Colonic mucosa (tissue), 4 donors: ENCODE data around the gene TDRD10. TPM values are rescaled to one million over a fixed set of nuclear protein-coding genes. Genes with fewer than 3 reads are reported as not detected.
A peak's percentile ranks its signal among the peaks of the same experiment; 100 is the strongest.

Experiments used
- DNase-seq: peaks from one replicate; pipeline ENCODE4 v3.0.0-alpha.2; 2020
- H3K27ac ChIP-seq: fragments of 200-600 bp; one replicate; pipeline ENCODE4 v1.8.0; 2021
- H3K27me3 ChIP-seq: fragments of 200-600 bp; one replicate; pipeline ENCODE4 v1.8.0; 2021
- H3K36me3 ChIP-seq: fragments of 200-600 bp; one replicate; pipeline ENCODE4 v1.8.0; 2021
- H3K4me1 ChIP-seq: fragments of 200-600 bp; one replicate; pipeline ENCODE4 v1.8.0; 2021; ENCODE audit warnings: mild to moderate bottlenecking
- H3K4me3 ChIP-seq: fragments of 200-600 bp; one replicate; pipeline ENCODE4 v1.8.0; 2021
- H3K9ac ChIP-seq, 2 donors: one replicate each; pipeline ENCODE4 v1.7.0; 2013; ENCODE audit warnings: control low read depth in 2 of 2, low read depth in 2 of 2, low read length in 2 of 2
- H3K9me3 ChIP-seq: fragments of 200-600 bp; one replicate; pipeline ENCODE4 v1.8.0; 2021
- intact Hi-C: fragments of 100-400 bp; cut with DNase I; formaldehyde crosslinking; loops from one replicate; pipeline ENCODE4 v1.14.1; 2022
- total RNA-seq, 2 donors: library from RNA; stranded (reverse); fragmentation: NEBNext Ultra II Directional in 1 of 2; extraction: Animal tissue kit (Norgen Biotek cat#: 25700) in 1 of 2; gene quantifications; one replicate each; pipeline ENCODE4 v1.2.1, GENCODE V29; 2021
- TF ChIP-seq, protein P1 (sequence below): fragments of 200-600 bp; IDR thresholded peaks from one replicate; pipeline ENCODE4 v1.8.0; 2022; ENCODE audit warnings: antibody characterized with exemption, mild to moderate bottlenecking
- donor health status: healthy.
- donor health status: DM: no; HTN: no; CAD: no.
- donor health status: DM: no; HTN: no; CAD: no.

Gene TDRD10
- total RNA-seq, 2 donors from 2014 or later = 0.42 to 0.67 TPM

DNA sequence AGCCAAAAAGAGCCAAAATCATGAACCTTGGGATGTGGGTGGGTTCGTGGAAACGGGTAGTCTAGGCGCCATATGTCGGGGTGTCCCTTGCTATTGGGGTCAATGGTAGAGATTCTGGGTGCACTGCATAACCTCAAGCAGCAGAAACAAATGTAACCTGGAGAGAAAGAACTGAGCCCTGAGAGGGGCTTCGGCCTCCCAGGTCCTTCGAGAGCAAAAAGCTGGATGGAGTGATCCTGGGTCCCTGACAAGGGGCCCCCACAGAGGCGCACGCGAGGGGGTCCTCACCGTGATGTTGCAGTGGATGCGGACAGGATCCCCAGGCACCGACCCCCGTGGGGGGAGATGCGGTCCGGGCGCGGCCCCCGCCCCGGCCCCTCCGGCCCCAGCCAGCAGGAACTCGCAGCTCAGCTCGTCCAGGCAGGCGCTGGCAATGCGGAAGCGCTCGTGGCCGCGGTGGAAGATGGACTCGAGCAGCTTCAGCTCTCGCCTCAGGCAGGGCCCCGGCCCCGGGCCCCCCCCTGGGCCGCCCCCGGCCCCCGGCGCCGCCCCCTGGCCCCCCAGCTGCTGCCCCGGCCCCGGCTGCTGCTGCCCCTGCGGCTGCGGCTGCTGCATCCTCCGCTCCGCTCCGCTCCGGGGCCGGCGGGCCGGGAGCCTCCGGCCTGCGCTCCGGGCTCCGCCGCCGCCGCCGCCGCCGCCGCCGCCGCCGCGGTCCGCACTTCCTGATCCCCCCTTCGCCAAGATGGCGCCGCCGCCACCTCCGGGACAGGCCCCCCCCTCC lies 56.1 kb downstream of the TDRD10 start, which contains the start of gene UBE2Q1:
Gene UBE2Q1, minus strand, starts transcription at position 724 of the 781 bp plus-strand sequence. Its CDS starts 109 bp downstream, at position 615.
- Histone ChIP-seq H3K27ac (peak within 1 kb of the TSS; percentile 88), H3K4me1 (peaks cover 7% of the 10 kb centered on the region), H3K4me3 (peak within 1 kb of the TSS; percentile 94), H3K9me3 (no peaks in the 10 kb centered on the region), H3K27me3 (no peaks in the 10 kb centered on the region), H3K36me3 (peaks cover 27% of the 10 kb centered on the region), H3K9ac (peak within 1 kb of the TSS; percentile 87 to 95)
- peak; percentile 42 for DNase-seq
- intact Hi-C loops = loop anchor here (5.0 kb wide), 1 partner anchor 319 kb away; no protein-coding TSS in a partner anchor
- TF ChIP-seq, protein P1, sequence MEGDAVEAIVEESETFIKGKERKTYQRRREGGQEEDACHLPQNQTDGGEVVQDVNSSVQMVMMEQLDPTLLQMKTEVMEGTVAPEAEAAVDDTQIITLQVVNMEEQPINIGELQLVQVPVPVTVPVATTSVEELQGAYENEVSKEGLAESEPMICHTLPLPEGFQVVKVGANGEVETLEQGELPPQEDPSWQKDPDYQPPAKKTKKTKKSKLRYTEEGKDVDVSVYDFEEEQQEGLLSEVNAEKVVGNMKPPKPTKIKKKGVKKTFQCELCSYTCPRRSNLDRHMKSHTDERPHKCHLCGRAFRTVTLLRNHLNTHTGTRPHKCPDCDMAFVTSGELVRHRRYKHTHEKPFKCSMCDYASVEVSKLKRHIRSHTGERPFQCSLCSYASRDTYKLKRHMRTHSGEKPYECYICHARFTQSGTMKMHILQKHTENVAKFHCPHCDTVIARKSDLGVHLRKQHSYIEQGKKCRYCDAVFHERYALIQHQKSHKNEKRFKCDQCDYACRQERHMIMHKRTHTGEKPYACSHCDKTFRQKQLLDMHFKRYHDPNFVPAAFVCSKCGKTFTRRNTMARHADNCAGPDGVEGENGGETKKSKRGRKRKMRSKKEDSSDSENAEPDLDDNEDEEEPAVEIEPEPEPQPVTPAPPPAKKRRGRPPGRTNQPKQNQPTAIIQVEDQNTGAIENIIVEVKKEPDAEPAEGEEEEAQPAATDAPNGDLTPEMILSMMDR = no peak

DNA sequence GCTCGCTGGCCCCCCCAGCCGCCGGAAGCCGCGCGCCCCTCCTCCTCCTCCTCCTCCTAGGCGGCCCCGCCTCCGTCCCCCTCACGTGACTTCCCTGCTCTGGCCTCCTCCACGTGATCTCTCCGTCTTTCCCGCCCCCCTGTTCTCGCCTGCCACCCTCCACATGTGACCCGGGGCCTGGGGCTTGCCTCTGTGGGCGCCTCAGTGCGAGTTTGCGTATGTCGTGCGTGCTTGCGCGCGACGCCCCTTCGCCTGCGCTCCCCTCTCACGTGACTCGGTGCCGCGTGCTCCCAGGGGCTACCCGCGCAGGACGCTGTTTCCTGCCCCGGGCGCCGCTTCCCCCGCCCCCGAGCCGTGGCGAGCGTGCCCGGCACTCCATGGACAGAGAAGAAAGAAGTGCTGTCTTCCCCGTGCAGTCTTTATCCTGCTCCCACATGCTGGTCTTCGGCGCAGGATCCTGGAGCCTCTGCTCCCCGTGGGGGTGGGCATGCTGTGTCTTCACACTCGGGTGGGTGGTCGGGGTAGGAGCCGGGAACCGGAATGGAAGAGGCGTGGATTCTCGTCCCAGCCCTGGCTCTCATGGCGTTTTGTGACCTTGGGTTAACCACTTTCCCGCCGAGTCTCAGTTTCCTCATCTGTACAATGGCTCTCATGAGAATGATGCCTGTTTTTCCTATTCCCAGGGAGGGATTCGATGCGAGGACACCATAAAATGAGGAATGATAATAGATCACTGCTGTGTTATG lies 56.9 kb downstream of the TDRD10 start:
- Histone ChIP-seq H3K4me3 (peak overlapping the region; percentile 44), H3K27ac (peak overlapping the region; percentile 88), H3K9me3 (no peaks in the 10 kb centered on the region), H3K36me3 (peaks cover 20% of the 10 kb centered on the region), H3K9ac (peak overlapping the region; percentile 77 to 93), H3K27me3 (no peaks in the 10 kb centered on the region), H3K4me1 (peaks cover 7% of the 10 kb centered on the region)
- intact Hi-C loops = loop anchor here (5.0 kb wide), 1 partner anchor 318 kb away; no protein-coding TSS in a partner anchor
- DNase-seq = peak; percentile 99
- TF ChIP-seq, protein P1 = no peak

DNA sequence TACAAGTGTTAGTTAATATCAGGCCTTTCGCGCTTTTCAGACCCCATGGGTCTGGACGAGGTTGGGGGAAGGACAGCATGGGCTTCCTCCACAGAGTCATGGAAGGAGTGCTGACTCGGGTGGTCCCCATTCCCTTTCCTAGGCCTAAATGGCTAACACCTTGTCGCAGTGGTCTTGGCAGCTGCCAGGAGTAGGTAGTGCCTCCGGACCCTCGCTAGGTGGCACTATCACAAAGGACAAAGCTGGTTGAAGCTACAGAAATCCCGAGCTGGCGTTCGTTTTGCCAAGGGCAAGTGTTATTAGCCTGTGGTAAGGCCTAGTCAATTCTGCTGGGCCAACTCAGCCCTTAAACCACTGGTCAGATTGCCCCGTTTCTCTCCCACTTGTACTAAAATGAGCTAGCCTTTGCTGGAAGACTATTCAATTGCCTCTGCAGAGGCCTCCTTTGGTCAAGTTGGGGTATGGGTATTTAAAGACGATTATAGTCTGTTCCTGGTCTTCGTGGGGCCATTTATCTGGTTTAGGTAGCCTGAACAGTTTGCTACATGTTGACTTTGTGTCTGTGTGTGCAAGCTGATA lies 57.5 kb downstream of the TDRD10 start:
- Histone ChIP-seq H3K27ac (peak overlapping the region; percentile 88), H3K4me1 (peaks cover 7% of the 10 kb centered on the region), H3K9me3 (no peaks in the 10 kb centered on the region), H3K9ac (peak overlapping the region; percentile 77 to 93), H3K27me3 (no peaks in the 10 kb centered on the region), H3K36me3 (peaks cover 13% of the 10 kb centered on the region), H3K4me3 (peak overlapping the region; percentile 44)
- TF ChIP-seq, protein P1 = peak; percentile 93
- intact Hi-C loops = loop anchor here (5.0 to 10.0 kb wide), 2 partner anchors 205 to 318 kb away; no protein-coding TSS in a partner anchor
- DNase-seq = peak; percentile 90

DNA sequence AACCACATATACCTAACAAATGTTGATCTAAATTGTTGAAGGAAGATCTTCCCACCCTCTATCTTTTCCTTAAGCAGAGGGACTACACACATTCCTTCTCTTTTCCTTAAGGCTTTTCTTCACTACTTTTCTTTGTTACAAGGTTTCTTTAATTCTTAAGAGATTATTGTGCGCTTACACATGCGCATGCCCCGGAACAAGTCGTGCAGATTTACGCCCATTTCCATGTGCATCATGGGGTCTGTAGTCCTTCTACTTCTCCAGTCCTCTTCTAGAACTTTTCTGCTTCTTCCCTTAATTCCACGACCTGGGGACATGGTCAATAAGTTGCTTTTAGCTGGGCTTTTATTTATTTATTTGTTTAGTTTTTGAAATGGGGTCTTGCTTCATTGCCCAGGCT lies 63.9 kb downstream of the TDRD10 start:
- H3K27me3 ChIP-seq = peaks cover 9% of the 10 kb centered on the region
- intact Hi-C loops = loop anchor here (10.0 kb wide), 1 partner anchor 199 kb away; no protein-coding TSS in a partner anchor
- H3K36me3 ChIP-seq = no peaks in the 10 kb centered on the region
- DNase-seq = no peak
- TF ChIP-seq, protein P1 = no peak
- peaks cover 3% of the 10 kb centered on the region for H3K4me1 ChIP-seq
- no peak overlapping the region for H3K27ac ChIP-seq
- no peak overlapping the region for H3K4me3 ChIP-seq
- no peak overlapping the region for H3K9ac ChIP-seq
- H3K9me3 ChIP-seq = no peaks in the 10 kb centered on the region
